PC-3 (cell line): Measurements from ENCODE around the gene DSG1.

Experiments used
- CTCF ChIP-seq: fragments of 300-600 bp; sonication (generic); conservative IDR thresholded peaks from 2 replicates; pipeline ENCODE4 v1.5.1; 2017; ENCODE audit warnings: antibody characterized with exemption, low read depth, mild to moderate bottlenecking, low read length
- EZH2 ChIP-seq: fragments of 300-600 bp; sonication (generic); IDR thresholded peaks from one replicate; pipeline ENCODE4 v1.6.1; 2017; ENCODE audit warnings: antibody characterized with exemption, mild to moderate bottlenecking, low read length; ENCODE audit not compliant: unreplicated experiment

DNA sequence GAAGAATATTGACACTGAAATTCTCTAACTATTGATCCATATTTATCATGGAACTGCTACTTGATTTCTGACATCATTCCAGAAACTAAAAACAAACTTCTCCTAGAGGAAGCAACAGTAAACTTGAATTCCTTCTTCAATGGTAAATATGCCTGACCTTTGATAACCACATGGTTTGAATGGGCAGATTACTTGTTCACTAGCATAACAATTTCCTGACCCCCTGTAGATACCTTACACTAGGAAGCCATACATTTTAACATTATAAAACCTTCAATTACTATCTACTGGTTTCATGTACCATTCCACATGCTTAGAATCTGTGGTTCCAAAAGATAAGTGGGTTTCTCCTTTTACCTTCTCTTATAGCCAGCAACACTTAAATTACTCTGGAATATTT is 36.5 kb upstream of the DSG1 start:
- no peak for TF ChIP-seq CTCF
- TF ChIP-seq EZH2 = no peak
